Kidney (tissue), 14 donors: Measurements from ENCODE around the gene RBPMS2. TPM values are rescaled to one million over a fixed set of nuclear protein-coding genes. Genes with fewer than 3 reads are reported as not detected.

Experiments used
- DNase-seq, 5 donors: peaks; one replicate each; pipeline ENCODE4 v3.0.0-alpha.2; 2013 to 2020
- FAIRE-seq: peaks from 2 replicates; lab custom pipeline; 2012; peaks lifted over from hg19 to GRCh38; lab: Jason Lieb, UNC
- H3K27ac ChIP-seq, 2 donors: one replicate each; pipeline ENCODE4 v1.7.0; 2013; ENCODE audit warnings: low read depth in 2 of 2, low read length in 2 of 2, inconsistent platforms in 1 of 2
- H3K27me3 ChIP-seq: one replicate; pipeline ENCODE4 v1.7.1; 2013; ENCODE audit warnings: low read length, inconsistent platforms; ENCODE audit not compliant: control insufficient read depth, insufficient read depth
- H3K36me3 ChIP-seq, 3 donors: one replicate each; pipeline versions ENCODE4 v1.7.0 to v1.7.1; 2013; ENCODE audit warnings: low read length in 3 of 3, control low read depth in 1 of 3, inconsistent platforms in 1 of 3; ENCODE audit not compliant: insufficient read depth in 3 of 3, control insufficient read depth in 2 of 3
- H3K4me1 ChIP-seq, 3 donors: one replicate each; pipeline versions ENCODE4 v1.7.0 to v1.7.1; 2013; ENCODE audit warnings: low read length in 3 of 3, inconsistent platforms in 1 of 3, low read depth in 1 of 3; ENCODE audit not compliant: control insufficient read depth in 2 of 3, insufficient read depth in 2 of 3
- H3K4me3 ChIP-seq, 3 donors: one replicate each; pipeline versions ENCODE4 v1.7.0 to v1.8.1; 2013; ENCODE audit warnings: low read length in 3 of 3, control low read depth in 1 of 3, inconsistent platforms in 1 of 3
- H3K9ac ChIP-seq, 3 donors: one replicate each; pipeline versions ENCODE4 v1.7.0 to v1.7.1; 2013; ENCODE audit warnings: low read length in 3 of 3, control low read depth in 1 of 3, inconsistent platforms in 1 of 3
- H3K9me3 ChIP-seq, 3 donors: one replicate each; pipeline versions ENCODE4 v1.7.0 to v1.7.1; 2013; ENCODE audit warnings: low read length in 3 of 3, control low read depth in 1 of 3, inconsistent platforms in 1 of 3; ENCODE audit not compliant: control insufficient read depth in 2 of 3, insufficient read depth in 1 of 3
- CTCF ChIP-seq: IDR thresholded peaks from 3 replicates; pipeline ENCODE4 v1.5.1; 2012; ENCODE audit warnings: mild to moderate bottlenecking, moderate library complexity, borderline replicate concordance; ENCODE audit not compliant: insufficient read depth; ENCODE audit errors: extremely low read depth
- intact Hi-C: fragments of 100-400 bp; cut with DNase I; formaldehyde crosslinking; loops from one replicate; pipeline ENCODE4 v1.11.1; 2022
- microRNA-seq: library from miRNA; unstranded; fragments of <30 nt; microRNA quantifications from one replicate; pipeline ENCODE4 v1.2.0, GENCODE V29; 2020
- polyA plus RNA-seq: library from polyadenylated mRNA; stranded (reverse); fragments of 350-450 nt; fragmentation: Illumina TruSeq; extraction: RNeasy Lipid Tissue Mini Kit (QIAGEN cat#74804); gene quantifications from one replicate; pipeline ENCODE4 v1.2.3, GENCODE V29; 2014; ENCODE audit warnings: low read depth, low replicate concordance; ENCODE audit not compliant: insufficient read depth
- total RNA-seq: library from RNA; stranded (reverse); fragmentation: NEBNext Ultra II Directional; extraction: Animal tissue kit (Norgen Biotek cat#: 25700); gene quantifications from one replicate; pipeline ENCODE4 v1.2.1, GENCODE V29; 2021
- donor health status: control.
- donor health status: control.
- donor health status: control.
- donor health status: control.
- donor health status: control.
- donor health status: DM: yes; HTN: yes; CAD: no.
- donor health status: Normal renal cell carcinoma (clear cell type).

The RBPMS2 gene
- total and polyA plus RNA-seq, 2 donors from 2014 or later: 8.2 to 24.2 TPM

- no peak for DNase-seq
- Histone ChIP-seq H3K27ac (peak overlapping the region in 1 of 2 donors; percentile 13), H3K27me3 (no peaks in the 10 kb centered on the region), H3K9ac (peak overlapping the region in 1 of 3 donors; percentile 48), H3K4me3 (no peak overlapping the region), H3K4me1 (peaks cover 0 to 38% (median 24%) of the 10 kb centered on the region in 3 donors), H3K36me3 (peaks cover 2 to 35% (median 11%) of the 10 kb centered on the region in 3 donors), H3K9me3 (no peaks in the 10 kb centered on the region)
- intact Hi-C loops: no loop called here
- TF ChIP-seq CTCF: no peak
- FAIRE-seq: no peak
Observed at GRCh38 chr15:64690578-64691296, 84.7 kb downstream of the RBPMS2 start.

GRCh38 chr15:64690008-64690407 is 85.4 kb downstream of the RBPMS2 start:
- H3K36me3 ChIP-seq: peaks cover 2 to 29% (median 11%) of the 10 kb centered on the region in 3 donors
- peaks cover 2 to 38% (median 24%) of the 10 kb centered on the region in 3 donors for H3K4me1 ChIP-seq
- DNase-seq (no peak), FAIRE-seq (no peak)
- no peaks in the 10 kb centered on the region for H3K27me3 ChIP-seq
- H3K9me3 ChIP-seq: no peaks in the 10 kb centered on the region
- H3K27ac ChIP-seq: peak overlapping the region in 1 of 2 donors; percentile 13
- no peak for TF ChIP-seq CTCF
- no peak overlapping the region for H3K4me3 ChIP-seq
- intact Hi-C loops: no loop called here
- H3K9ac ChIP-seq: peak overlapping the region in 1 of 3 donors; percentile 31

Small RNA genes within 50 kb of the gene (microRNA-seq; reads per million reads assigned to microRNA genes)
- not detected for gene MIR1272

Other genes starting within 250 kb of the RBPMS2 start
- gene PIF1, start 50.1 kb upstream of the RBPMS2 start, total RNA-seq: 2.0 TPM
- gene PIF1, start 50.1 kb upstream of the RBPMS2 start, polyA plus RNA-seq: 0.47 TPM
- gene PLEKHO2, start 66.3 kb upstream of the RBPMS2 start, total RNA-seq: 48.6 TPM
- 12.0 TPM for gene PLEKHO2, start 66.3 kb upstream of the RBPMS2 start, polyA plus RNA-seq
- 8.0 TPM for gene ANKDD1A, start 136.3 kb upstream of the RBPMS2 start, total RNA-seq
- gene ANKDD1A, start 136.3 kb upstream of the RBPMS2 start, polyA plus RNA-seq: 1.9 TPM
- gene SPG21, start 214.3 kb upstream of the RBPMS2 start, total RNA-seq: 82.8 TPM
- gene SPG21, start 214.3 kb upstream of the RBPMS2 start, polyA plus RNA-seq: 115 TPM